ENCODE measurements around the gene TMPRSS11A. TPM values are rescaled to one million over a fixed set of nuclear protein-coding genes. Genes with fewer than 3 reads are reported as not detected.
A peak's percentile ranks its signal among the peaks of the same experiment; 100 is the strongest.

Gene TMPRSS11A
- polyA plus RNA-seq, 1 experiment = not detected

DNA sequence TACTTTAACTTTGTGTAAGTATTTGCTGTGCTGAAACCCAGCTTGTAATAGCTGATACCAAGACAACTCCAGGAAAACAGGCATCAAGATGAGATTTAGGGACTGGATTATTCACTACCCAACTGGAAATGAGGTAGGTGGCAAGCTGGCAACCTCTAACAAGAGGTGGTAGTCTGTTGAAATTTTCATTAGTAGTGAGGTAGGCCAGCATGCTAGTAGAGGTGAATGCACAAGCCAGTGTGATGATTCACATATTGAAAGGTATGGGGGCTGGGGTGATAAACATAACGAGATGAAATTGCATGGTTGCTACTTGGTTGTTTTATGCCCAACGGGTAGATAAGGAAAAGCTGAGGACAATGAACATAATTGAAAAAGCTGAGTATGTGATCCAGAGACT, 71.0 kb downstream of the TMPRSS11A start:
- Histone ChIP-seq H3K36me3 (ENCODE audit: control insufficient read depth, insufficient read depth, low read length) (no peaks in the 10 kb centered on the region), H3K27me3 (ENCODE audit: control insufficient read depth, insufficient read depth, low read length) (no peaks in the 10 kb centered on the region), H3K4me3 (ENCODE audit: low read depth, low read length) (no peak overlapping the region)
- POLR2A ChIA-PET = no interaction called here
- no peak for DNase-seq (ENCODE audit: low read depth)
- CTCF ChIA-PET = interaction anchor here (1.1 to 4.4 kb wide), 4 partner anchors 8 to 284 kb away, joined by 3 to 27 read pairs (median 4); no protein-coding TSS in a partner anchor
- TF ChIP-seq, protein P1, sequence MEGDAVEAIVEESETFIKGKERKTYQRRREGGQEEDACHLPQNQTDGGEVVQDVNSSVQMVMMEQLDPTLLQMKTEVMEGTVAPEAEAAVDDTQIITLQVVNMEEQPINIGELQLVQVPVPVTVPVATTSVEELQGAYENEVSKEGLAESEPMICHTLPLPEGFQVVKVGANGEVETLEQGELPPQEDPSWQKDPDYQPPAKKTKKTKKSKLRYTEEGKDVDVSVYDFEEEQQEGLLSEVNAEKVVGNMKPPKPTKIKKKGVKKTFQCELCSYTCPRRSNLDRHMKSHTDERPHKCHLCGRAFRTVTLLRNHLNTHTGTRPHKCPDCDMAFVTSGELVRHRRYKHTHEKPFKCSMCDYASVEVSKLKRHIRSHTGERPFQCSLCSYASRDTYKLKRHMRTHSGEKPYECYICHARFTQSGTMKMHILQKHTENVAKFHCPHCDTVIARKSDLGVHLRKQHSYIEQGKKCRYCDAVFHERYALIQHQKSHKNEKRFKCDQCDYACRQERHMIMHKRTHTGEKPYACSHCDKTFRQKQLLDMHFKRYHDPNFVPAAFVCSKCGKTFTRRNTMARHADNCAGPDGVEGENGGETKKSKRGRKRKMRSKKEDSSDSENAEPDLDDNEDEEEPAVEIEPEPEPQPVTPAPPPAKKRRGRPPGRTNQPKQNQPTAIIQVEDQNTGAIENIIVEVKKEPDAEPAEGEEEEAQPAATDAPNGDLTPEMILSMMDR (IDR thresholded peaks at IDR 0.05; ENCODE audit: insufficient read depth, low read depth, low read length) = no peak

DNA sequence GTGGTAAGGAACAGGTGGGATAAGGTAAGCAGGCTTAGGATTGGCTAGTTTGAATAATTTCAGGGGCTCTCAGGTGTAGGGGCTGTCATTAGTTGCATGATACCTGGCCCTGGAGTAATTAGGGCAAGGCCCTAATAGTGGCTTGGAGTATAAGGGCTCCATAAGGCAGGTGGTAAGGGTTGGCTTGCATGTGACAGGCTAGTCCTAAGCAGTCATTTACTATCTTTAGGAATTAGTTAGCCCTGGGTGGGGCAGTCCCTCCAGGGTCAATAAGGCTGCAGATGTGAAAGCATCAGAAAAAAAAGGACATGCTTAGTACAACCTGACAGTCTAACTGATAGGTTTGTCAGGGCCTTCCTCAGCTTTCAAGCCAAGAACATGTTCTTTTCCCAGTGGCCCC, 71.6 kb downstream of the TMPRSS11A start:
- POLR2A ChIA-PET = no interaction called here
- DNase-seq (ENCODE audit: low read depth) = no peak
- CTCF ChIA-PET = interaction anchor here (1.2 to 4.4 kb wide), 3 partner anchors 9 to 284 kb away, joined by 3 to 27 read pairs (median 5); no protein-coding TSS in a partner anchor

GRCh38 chr4:67886281-67886680, 77.0 kb downstream of the TMPRSS11A start:
- POLR2A ChIA-PET = no interaction called here
- CTCF ChIA-PET = no interaction called here
- H3K4me3 ChIP-seq (ENCODE audit: low read depth, low read length) = no peak overlapping the region
- DNase-seq (ENCODE audit: low read depth) = no peak
- no peaks in the 10 kb centered on the region for H3K36me3 ChIP-seq (ENCODE audit: control insufficient read depth, insufficient read depth, low read length)
- no peaks in the 10 kb centered on the region for H3K27me3 ChIP-seq (ENCODE audit: control insufficient read depth, insufficient read depth, low read length)
- TF ChIP-seq, protein P1 (IDR thresholded peaks at IDR 0.05; ENCODE audit: insufficient read depth, low read depth, low read length) = no peak

More for the DNA sequence above, 71.6 kb downstream of the TMPRSS11A start:
- H3K4me3 ChIP-seq (ENCODE audit: low read depth, low read length) = no peak overlapping the region
- TF ChIP-seq, protein P1 (IDR thresholded peaks at IDR 0.05; ENCODE audit: insufficient read depth, low read depth, low read length) = no peak
- no peaks in the 10 kb centered on the region for H3K27me3 ChIP-seq (ENCODE audit: control insufficient read depth, insufficient read depth, low read length)
- no peaks in the 10 kb centered on the region for H3K36me3 ChIP-seq (ENCODE audit: control insufficient read depth, insufficient read depth, low read length)

DNA sequence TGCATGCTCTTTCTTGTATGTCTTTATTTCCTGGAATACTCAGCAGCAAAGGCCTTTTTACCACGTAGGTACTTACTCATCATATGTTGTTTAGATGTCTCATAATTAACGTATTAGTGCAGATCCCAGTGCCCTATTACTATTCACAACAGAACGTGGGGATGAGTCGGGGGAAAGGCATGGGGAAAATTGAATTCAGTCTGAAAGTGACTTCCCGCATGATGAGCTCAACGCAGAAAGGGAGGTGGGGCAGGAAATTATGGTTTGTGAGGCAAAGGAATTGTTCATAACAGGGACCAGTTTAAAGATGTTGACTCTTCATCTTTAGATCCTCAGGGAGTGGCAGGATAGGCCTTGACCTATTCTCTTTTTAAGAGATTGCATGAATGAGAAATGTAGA, 77.5 kb downstream of the TMPRSS11A start:
- peak; percentile 89 for DNase-seq (ENCODE audit: low read depth)
- Histone ChIP-seq H3K36me3 (ENCODE audit: control insufficient read depth, insufficient read depth, low read length) (no peaks in the 10 kb centered on the region), H3K27me3 (ENCODE audit: control insufficient read depth, insufficient read depth, low read length) (no peaks in the 10 kb centered on the region), H3K4me3 (ENCODE audit: low read depth, low read length) (no peak overlapping the region)
- CTCF ChIA-PET = no interaction called here
- POLR2A ChIA-PET = interaction anchor here (0.6 kb wide), 2 partner anchors 477 to 675 kb away, joined by 5 to 6 read pairs; no protein-coding TSS in a partner anchor
- TF ChIP-seq, protein P1 (IDR thresholded peaks at IDR 0.05; ENCODE audit: insufficient read depth, low read depth, low read length) = no peak

DNA sequence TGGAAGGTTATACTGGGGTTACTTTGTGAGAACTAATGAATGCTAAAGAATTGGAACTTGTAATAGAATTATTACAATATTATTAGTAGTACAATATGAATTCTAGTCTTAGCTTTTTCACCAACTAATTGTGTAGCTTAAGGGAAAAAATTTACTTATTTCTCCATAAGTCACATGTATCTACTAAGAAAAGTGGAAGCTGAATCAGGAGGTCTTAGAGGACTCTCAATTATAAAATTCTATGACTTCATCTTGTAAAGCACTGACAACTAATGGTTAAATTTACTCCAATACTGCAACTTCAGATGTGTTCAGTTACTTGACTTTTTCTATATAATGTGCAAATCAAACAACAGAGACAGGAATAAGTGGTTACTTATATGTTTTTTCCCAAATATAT, 78.6 kb downstream of the TMPRSS11A start:
- H3K27me3 ChIP-seq (ENCODE audit: control insufficient read depth, insufficient read depth, low read length) = no peaks in the 10 kb centered on the region
- H3K36me3 ChIP-seq (ENCODE audit: control insufficient read depth, insufficient read depth, low read length) = no peaks in the 10 kb centered on the region
- H3K4me3 ChIP-seq (ENCODE audit: low read depth, low read length) = no peak overlapping the region
- TF ChIP-seq, protein P1 (IDR thresholded peaks at IDR 0.05; ENCODE audit: insufficient read depth, low read depth, low read length) = no peak
- ChIA-PET CTCF (no interaction called here), POLR2A (no interaction called here)
- no peak for DNase-seq (ENCODE audit: low read depth)
